AG09309 (cell line): ENCODE data around the gene EGR1.
A peak's percentile ranks its signal among the peaks of the same experiment; 100 is the strongest.

Experiments used
- DNase-seq: peaks from one replicate; pipeline ENCODE4 v3.0.0-alpha.2; 2010; ENCODE audit warnings: low read depth
- H3K4me3 ChIP-seq: 2 replicates; pipeline ENCODE4 v1.5.1; 2011; ENCODE audit warnings: mild to moderate bottlenecking, low read depth, low read length, moderate library complexity; ENCODE audit not compliant: control insufficient read depth
- TF ChIP-seq, protein P1 (sequence below): IDR thresholded peaks from 2 replicates; pipeline ENCODE4 v1.5.1; 2011; ENCODE audit warnings: mild to moderate bottlenecking, low read depth, low read length, inconsistent platforms; ENCODE audit not compliant: insufficient read depth, control insufficient read depth; ENCODE audit errors: missing control alignments

EGR1 gene

DNA sequence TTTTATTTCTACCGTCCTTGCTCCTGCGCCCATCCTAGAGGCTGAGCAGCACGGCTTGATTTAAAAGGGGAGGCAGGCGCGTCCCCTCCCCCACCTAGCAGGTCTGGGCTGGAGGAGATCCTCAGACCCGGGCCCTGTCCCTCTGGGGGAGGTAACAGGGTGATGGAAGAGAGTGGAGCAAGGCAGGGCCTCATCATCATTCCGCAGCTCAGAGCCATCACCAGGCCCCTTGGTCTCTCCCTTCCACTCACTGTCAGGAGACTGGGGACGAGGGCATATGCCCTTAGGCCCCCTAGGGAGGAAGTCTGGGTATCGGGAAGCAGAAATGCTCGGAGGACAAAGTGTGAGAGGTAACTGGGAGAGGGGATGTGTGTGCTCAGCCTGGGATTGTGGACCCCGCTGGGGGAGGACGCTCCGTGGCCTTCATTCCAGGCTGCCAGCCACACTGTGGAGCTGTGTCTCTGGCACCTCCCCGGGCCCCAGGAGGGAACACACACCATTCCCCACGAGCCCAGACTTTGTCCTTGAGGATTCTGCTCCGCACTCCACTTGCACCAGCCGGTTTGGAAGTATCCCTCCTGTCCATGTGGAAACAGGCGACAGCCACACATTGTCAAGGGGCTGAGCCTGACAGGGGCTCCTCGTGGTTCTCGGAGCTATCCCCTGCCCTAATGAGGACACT is 25.7 kb upstream of the EGR1 start:
- peak overlapping the region; percentile 60 for H3K4me3 ChIP-seq
- no peak for DNase-seq
- TF ChIP-seq, protein P1, sequence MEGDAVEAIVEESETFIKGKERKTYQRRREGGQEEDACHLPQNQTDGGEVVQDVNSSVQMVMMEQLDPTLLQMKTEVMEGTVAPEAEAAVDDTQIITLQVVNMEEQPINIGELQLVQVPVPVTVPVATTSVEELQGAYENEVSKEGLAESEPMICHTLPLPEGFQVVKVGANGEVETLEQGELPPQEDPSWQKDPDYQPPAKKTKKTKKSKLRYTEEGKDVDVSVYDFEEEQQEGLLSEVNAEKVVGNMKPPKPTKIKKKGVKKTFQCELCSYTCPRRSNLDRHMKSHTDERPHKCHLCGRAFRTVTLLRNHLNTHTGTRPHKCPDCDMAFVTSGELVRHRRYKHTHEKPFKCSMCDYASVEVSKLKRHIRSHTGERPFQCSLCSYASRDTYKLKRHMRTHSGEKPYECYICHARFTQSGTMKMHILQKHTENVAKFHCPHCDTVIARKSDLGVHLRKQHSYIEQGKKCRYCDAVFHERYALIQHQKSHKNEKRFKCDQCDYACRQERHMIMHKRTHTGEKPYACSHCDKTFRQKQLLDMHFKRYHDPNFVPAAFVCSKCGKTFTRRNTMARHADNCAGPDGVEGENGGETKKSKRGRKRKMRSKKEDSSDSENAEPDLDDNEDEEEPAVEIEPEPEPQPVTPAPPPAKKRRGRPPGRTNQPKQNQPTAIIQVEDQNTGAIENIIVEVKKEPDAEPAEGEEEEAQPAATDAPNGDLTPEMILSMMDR, result no peak

DNA sequence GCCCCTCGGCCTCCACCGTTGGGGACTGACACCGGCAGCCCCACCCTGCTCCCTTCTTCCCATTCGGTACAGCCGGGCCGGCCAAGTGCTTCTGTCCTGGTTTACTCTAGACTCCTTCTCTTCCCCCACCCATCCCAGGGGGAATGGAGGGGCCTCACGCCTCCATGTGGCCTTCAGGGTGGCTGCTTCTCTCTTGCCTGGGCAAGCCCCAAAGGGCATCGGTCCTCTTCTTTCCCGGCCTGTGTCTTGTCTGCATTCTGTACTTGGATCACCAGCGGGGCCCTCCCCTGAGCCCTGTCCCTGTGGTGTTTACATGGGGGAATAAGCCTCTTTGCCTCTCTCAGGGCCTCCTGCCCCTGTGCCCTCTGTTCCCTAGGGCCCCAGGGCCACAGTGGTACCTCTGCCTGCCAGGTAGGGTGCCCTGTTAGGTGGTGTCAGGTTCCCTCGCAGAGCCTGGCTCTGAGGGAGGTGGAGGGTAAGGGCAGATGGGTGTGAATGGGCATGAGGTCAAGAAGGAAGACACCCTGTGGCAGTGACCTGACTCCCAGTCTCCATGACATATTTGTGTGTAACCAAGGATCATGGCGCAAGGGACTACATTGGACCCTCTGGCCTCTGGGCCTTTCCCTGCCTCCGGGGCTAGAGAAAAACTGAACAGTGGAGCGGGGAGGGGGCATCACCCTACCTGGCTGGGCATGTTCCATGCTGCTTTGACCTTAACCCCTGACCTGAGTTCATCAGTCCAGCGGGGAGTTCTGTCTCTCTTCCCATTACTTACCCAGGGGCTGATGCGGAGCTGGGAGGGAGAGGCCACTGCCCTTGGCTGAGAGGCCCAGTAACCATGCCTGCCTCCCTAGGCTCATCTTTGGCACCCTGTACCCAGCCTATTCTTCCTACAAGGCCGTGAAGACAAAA is 24.9 kb upstream of the EGR1 start:
- no peak for DNase-seq

GRCh38 chr5:138441221-138441620 is 24.1 kb upstream of the EGR1 start:
- DNase-seq, result no peak
- TF ChIP-seq, protein P1, result no peak
- H3K4me3 ChIP-seq, result no peak overlapping the region

More for the DNA sequence above, 24.9 kb upstream of the EGR1 start:
- TF ChIP-seq, protein P1, result no peak
- no peak overlapping the region for H3K4me3 ChIP-seq

- no peak overlapping the region for H3K4me3 ChIP-seq
- TF ChIP-seq, protein P1, result no peak
- DNase-seq, result no peak
These were observed 21.1 kb upstream of the EGR1 start for GRCh38 chr5:138444078-138444773.

- no peak for DNase-seq
- TF ChIP-seq, protein P1, result no peak
- H3K4me3 ChIP-seq, result no peak overlapping the region
These were observed 20.3 kb upstream of the EGR1 start for GRCh38 chr5:138444774-138445546.
